Neural progenitor cell (in vitro differentiated cells): Measurements from ENCODE around the gene TNIK.

Experiments used
- EZH2 ChIP-seq: fragments of 200-600 bp; sonication (generic); IDR thresholded peaks from 2 replicates; pipeline ENCODE4 v1.6.1; 2017; ENCODE audit warnings: antibody characterized with exemption, mild to moderate bottlenecking, moderate library complexity
- EZH2phosphoT487 ChIP-seq: fragments of 200-600 bp; sonication (generic); IDR thresholded peaks from 2 replicates; pipeline ENCODE4 v1.6.1; 2017; ENCODE audit warnings: antibody characterized with exemption
- TF ChIP-seq, protein P1 (sequence below): fragments of 200-600 bp; sonication (generic); IDR thresholded peaks from 2 replicates; pipeline ENCODE4 v1.5.1; 2017; ENCODE audit warnings: antibody characterized with exemption, mild to moderate bottlenecking

DNA sequence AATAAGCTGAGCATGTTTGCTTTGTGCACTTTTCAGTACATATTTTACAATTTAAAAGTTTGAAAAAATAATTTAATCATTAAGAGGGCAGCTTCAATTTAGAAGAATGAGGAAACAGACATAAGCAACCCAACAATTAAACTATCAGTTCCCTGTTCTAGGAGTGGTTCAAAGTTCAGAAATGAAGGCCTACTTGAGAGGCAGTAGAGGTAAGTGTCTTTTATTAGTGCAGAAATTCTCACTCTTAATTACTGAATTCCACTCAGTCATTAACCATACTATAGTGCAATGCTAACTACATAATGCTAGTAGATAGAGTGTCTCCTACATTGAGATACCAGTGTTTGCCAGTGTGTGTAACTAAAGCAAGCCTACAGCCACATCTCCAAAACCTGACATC lies 73.1 kb downstream of the TNIK start:
- TF ChIP-seq, protein P1, sequence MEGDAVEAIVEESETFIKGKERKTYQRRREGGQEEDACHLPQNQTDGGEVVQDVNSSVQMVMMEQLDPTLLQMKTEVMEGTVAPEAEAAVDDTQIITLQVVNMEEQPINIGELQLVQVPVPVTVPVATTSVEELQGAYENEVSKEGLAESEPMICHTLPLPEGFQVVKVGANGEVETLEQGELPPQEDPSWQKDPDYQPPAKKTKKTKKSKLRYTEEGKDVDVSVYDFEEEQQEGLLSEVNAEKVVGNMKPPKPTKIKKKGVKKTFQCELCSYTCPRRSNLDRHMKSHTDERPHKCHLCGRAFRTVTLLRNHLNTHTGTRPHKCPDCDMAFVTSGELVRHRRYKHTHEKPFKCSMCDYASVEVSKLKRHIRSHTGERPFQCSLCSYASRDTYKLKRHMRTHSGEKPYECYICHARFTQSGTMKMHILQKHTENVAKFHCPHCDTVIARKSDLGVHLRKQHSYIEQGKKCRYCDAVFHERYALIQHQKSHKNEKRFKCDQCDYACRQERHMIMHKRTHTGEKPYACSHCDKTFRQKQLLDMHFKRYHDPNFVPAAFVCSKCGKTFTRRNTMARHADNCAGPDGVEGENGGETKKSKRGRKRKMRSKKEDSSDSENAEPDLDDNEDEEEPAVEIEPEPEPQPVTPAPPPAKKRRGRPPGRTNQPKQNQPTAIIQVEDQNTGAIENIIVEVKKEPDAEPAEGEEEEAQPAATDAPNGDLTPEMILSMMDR, result no peak
- no peak for TF ChIP-seq EZH2phosphoT487
- TF ChIP-seq EZH2, result no peak
